Cardiac fibroblast (primary cell): ENCODE data around the gene LPP.

ENCODE experiments used
- DNase-seq, 2 donors: peaks; one replicate each; pipeline versions ENCODE4 v3.0.0 to v3.0.0-alpha.2; 2010; ENCODE audit warnings: low read depth in 2 of 2
- H3K4me3 ChIP-seq, 2 donors: replicated peaks in 1 of 2; 1 replicate in 1 of 2; 2 replicates in 1 of 2; pipeline ENCODE4 v1.5.1; 2011; ENCODE audit warnings: low read depth in 2 of 2, low read length in 2 of 2, mild to moderate bottlenecking in 2 of 2, moderate library complexity in 1 of 2
- TF ChIP-seq, protein P1 (sequence below): IDR thresholded peaks from one replicate; pipeline ENCODE4 v1.5.1; 2011; ENCODE audit warnings: low read depth, mild to moderate bottlenecking, low read length, inconsistent platforms

LPP gene

DNA sequence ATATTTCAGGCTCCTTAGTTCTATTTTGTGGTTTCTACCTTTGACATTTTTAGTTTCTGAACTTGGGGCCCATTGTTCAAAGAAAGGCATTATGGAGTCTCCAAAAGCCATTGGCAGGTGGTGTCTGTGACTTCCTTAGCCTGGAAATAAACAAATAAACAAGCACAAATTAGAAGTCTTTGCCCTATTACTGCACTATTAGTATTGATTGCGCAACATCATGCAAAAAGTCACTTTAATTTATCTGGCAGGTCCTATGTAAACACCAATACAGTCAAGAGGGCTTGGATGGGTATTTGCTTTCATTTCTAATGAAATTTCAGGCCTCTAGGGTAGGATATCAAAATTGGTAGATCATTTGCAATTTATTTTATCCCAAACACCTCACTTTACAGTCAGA, 85.6 kb downstream of the LPP start:
- H3K4me3 ChIP-seq: no peak overlapping the region
- TF ChIP-seq, protein P1, sequence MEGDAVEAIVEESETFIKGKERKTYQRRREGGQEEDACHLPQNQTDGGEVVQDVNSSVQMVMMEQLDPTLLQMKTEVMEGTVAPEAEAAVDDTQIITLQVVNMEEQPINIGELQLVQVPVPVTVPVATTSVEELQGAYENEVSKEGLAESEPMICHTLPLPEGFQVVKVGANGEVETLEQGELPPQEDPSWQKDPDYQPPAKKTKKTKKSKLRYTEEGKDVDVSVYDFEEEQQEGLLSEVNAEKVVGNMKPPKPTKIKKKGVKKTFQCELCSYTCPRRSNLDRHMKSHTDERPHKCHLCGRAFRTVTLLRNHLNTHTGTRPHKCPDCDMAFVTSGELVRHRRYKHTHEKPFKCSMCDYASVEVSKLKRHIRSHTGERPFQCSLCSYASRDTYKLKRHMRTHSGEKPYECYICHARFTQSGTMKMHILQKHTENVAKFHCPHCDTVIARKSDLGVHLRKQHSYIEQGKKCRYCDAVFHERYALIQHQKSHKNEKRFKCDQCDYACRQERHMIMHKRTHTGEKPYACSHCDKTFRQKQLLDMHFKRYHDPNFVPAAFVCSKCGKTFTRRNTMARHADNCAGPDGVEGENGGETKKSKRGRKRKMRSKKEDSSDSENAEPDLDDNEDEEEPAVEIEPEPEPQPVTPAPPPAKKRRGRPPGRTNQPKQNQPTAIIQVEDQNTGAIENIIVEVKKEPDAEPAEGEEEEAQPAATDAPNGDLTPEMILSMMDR: no peak
- no peak for DNase-seq

DNA sequence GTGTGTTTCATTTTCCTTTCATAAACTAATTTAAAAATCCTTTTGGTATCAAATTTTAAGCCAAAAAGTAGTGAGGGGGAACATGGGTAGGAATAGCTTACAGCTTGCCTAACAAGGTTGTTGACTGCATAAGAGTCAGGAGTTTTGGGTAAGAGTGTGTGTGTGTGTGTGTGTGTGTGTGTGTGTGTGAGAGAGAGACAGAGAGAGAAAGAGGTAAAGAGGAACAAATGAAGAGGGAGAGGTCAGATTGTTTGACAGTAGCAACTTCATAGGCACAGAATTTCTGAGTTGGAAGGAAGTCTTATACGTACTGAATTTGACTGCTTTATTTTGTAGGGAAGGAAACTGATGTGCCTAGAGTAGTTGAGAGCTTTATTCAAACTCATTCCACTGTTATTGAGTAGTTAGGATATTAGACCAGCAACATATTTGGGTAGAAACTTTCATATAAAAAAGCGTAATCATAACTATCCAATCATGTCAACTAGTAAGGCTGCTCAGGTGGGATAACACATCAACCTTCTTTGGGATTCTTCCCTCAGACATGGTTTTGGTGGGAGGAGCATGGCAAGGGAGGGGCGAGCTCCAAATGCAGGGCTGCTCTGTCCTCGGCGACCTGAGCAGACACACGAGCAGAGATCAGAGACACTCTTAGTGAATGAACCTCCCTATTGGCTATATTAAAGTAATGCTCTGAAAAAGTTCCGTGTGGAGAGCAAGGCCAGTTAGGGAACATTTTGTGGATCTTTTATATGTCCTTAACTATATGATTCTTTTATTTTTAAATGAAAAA, 86.4 kb downstream of the LPP start:
- TF ChIP-seq, protein P1: no peak
- H3K4me3 ChIP-seq: no peak overlapping the region
- no peak for DNase-seq

DNA sequence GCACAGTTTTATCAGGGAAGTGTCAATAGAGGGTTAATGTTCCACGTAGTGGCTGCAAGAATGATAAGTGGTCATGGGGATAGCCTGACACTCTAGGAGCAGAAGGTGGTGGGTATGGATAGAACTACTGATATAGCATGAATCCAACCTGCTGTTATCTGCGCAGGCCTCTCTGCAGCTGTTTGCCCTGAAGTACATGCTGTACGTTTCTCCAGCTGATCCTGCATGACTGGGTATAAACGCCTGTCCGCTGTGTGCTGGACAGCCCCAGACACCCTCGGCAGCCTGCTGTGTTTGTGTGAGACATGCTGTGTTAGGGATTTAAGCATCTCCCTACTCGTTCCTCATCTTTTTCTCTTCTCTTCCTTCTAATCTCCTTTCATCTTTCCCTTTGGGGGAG, 87.1 kb downstream of the LPP start:
- no peak overlapping the region for H3K4me3 ChIP-seq
- DNase-seq: peak; percentile 38 to 51
- TF ChIP-seq, protein P1: no peak

DNA sequence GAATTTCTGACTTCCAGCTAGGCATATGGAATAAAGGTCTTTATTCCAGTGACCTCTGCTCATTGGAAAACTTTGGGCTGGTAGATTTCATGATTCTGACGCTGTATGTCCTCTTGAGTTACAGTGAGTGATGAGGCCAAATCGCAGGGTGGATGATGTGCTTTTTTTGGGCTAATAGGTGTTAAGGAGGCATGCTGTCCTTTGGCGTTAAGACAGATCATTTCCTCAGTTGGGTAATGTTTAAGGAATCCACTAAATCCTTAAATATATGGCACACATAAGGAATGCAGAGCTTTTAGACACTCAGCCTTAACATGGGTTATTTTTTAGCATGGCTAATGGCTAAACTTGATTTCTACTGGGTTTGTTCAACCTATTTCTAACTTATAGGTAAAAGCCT, 87.9 kb downstream of the LPP start:
- peak in 1 of 2 donors; percentile 36 for DNase-seq
- TF ChIP-seq, protein P1: no peak

DNA sequence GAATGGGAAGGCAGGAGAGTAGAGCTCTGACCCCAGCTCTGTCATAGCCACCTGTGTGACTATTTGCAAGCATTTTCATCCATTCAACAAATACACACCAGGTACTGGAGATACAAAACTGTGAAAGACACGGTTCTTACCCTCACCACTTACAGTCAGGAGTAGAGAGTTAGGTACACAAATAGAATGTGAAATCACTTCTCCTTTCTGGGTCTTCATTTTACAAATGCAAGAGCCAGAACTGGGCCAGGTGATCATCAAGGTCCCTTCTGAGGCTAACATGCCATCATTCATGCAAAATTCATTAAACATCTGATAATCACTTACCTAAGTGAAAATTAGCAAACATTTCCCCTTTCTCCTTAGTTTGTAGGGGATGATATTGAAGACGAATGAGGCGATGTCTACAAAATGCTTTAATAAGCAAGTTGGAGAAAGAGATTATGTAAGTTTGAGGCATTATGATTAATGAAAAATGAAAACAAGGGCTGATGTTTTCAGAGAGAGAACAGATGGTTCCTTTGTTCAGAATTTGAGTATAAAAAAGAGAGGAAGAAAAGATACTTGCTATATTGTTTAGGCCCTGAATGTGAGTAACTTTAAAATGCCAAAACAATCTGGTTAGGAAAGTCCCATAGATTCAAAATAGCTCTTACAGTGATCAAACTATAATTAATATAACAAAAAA, 88.6 kb downstream of the LPP start:
- TF ChIP-seq, protein P1: no peak
- H3K4me3 ChIP-seq: no peak overlapping the region
- peak in 1 of 2 donors; percentile 51 for DNase-seq

More for the DNA sequence above, 87.9 kb downstream of the LPP start:
- no peak overlapping the region for H3K4me3 ChIP-seq

DNA sequence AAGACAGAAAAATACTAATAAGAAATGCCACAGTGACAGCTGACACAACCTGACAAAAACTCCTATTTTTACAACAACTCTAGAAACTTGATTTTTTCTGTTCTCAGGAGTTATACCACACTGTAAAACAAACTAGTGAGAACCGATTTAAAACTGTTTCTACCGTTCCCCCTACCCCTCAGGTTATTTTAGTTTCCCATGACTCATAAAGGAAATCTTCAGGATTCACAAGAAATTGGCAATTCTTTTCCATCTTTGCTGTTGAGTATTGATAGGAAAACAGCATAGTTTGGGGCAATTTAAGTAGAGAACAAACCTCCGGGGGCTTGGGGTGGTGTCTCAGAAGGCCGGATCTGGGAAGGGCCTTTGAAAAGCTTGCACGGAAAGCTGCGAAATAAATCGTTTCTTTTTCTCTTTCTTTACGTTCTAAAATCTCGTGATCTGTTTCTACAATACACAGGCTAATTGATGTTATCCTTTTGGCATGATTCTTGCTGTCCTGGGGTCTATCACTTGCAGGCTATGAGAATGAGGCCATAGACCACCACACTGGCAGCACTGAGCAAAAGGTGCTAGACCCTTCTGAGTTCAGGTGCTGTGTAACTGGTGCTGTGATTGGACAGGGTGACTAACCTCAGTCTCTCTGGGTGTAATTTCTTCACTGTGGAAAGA, 89.3 kb downstream of the LPP start:
- peak in 1 of 2 donors; percentile 31 for DNase-seq
- H3K4me3 ChIP-seq: no peak overlapping the region
- TF ChIP-seq, protein P1: no peak
